ENCODE data around the gene C6orf47. TPM values are rescaled to one million over a fixed set of nuclear protein-coding genes. Genes with fewer than 3 reads are reported as not detected.

C6orf47 gene
- total and polyA plus RNA-seq, 9 donors = 13.7 to 18.9 (median 14.8) TPM

DNA sequence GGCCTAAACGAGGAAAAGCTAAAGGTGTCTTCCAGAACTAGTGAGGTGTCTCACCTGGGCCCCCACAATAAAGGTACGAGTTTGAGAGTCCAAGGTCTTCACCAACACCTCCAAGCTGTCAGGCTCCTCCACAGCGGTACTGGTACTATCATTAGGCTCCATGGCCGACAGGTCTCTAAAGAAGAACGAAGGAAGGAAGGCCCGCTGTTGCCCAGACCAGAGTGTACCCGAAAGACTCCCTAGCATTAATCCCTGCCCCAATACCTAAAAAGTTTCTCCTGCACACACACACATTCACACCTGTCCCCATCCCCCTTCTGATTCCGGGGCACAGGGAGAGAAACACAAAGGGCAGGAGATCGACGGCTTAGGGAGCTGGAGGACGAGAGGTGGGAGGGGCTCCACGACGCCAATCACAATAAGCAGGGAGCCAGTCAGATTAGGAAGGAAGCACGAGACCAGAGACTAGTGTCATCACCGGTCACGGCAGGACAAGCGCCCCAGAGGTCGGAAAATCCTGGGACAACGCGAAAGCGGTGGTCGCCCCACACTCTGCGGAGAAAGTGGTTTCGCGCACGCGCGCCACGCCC is 8.9 kb downstream of the C6orf47 start:
- Histone ChIP-seq H3K4me1 (ENCODE audit: control insufficient read depth, insufficient read depth, low read length) (peaks cover 17% of the 10 kb centered on the region), H3K27me3 (ENCODE audit: control insufficient read depth, insufficient read depth, low read length) (no peaks in the 10 kb centered on the region), H3K36me3 (ENCODE audit: control insufficient read depth, insufficient read depth, low read length) (peaks cover 41% of the 10 kb centered on the region), H3K27ac (ENCODE audit: low read length) (peak overlapping the region; percentile 100), H3K9me3 (replicated peaks; ENCODE audit: control insufficient read depth, low read depth, low read length) (no peaks in the 10 kb centered on the region), H3K4me3 (ENCODE audit: low read length) (peak overlapping the region; percentile 94)
- peak; percentile 93 for DNase-seq
- WGBS (ENCODE audit: insufficient coverage) = 0% methylated on average over 24 of the region's 29 CpGs

GRCh38 chr6:31645325-31645724 is 15.3 kb downstream of the C6orf47 start:
- H3K27ac ChIP-seq (ENCODE audit: low read length) = no peak overlapping the region
- 96% methylated on average over 8 of the region's 9 CpGs for WGBS (ENCODE audit: insufficient coverage)
- no peaks in the 10 kb centered on the region for H3K4me1 ChIP-seq (ENCODE audit: control insufficient read depth, insufficient read depth, low read length)
- H3K9me3 ChIP-seq (replicated peaks; ENCODE audit: control insufficient read depth, low read depth, low read length) = no peaks in the 10 kb centered on the region
- no peak overlapping the region for H3K4me3 ChIP-seq (ENCODE audit: low read length)
- DNase-seq = no peak
- no peaks in the 10 kb centered on the region for H3K27me3 ChIP-seq (ENCODE audit: control insufficient read depth, insufficient read depth, low read length)
- H3K36me3 ChIP-seq (ENCODE audit: control insufficient read depth, insufficient read depth, low read length) = peaks cover 89% of the 10 kb centered on the region

DNA sequence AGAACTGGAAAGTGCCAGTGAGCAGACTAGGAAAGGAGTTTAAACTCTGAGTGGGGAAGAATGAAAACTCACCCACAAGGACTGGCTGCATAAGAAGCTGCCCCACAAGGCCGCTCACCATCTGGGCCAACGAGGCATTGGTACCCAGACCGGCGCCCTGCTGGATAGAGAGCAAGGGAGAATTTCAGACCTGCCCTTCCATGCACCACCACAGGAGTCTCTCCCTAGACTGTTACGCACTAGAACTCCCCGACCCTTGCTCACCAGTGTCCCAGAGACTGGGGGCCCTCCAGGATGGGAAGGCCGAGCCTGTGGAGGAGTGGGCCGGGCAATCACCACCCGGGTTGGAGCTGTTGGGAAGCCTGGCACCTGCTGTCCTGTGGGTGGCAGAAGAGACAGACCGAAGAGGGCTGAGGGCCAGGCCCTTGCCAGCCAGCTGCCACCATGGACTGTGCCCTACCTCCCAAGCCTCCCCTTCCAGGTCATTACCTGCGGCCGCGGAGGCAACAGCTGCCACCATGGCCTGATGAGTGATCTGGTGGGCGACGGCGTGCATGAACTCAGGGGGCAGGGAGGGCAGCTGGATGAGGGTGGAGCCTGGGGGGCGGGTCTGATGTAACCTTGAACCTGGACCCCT is 16.6 kb downstream of the C6orf47 start:
- Histone ChIP-seq H3K4me1 (ENCODE audit: control insufficient read depth, insufficient read depth, low read length) (peaks cover 4% of the 10 kb centered on the region), H3K9me3 (replicated peaks; ENCODE audit: control insufficient read depth, low read depth, low read length) (no peaks in the 10 kb centered on the region), H3K27ac (ENCODE audit: low read length) (no peak overlapping the region), H3K36me3 (ENCODE audit: control insufficient read depth, insufficient read depth, low read length) (peaks cover 93% of the 10 kb centered on the region), H3K27me3 (ENCODE audit: control insufficient read depth, insufficient read depth, low read length) (no peaks in the 10 kb centered on the region), H3K4me3 (ENCODE audit: low read length) (no peak overlapping the region)
- WGBS (ENCODE audit: insufficient coverage) = 96% methylated on average over 10 of the region's 17 CpGs
- DNase-seq = no peak

DNA sequence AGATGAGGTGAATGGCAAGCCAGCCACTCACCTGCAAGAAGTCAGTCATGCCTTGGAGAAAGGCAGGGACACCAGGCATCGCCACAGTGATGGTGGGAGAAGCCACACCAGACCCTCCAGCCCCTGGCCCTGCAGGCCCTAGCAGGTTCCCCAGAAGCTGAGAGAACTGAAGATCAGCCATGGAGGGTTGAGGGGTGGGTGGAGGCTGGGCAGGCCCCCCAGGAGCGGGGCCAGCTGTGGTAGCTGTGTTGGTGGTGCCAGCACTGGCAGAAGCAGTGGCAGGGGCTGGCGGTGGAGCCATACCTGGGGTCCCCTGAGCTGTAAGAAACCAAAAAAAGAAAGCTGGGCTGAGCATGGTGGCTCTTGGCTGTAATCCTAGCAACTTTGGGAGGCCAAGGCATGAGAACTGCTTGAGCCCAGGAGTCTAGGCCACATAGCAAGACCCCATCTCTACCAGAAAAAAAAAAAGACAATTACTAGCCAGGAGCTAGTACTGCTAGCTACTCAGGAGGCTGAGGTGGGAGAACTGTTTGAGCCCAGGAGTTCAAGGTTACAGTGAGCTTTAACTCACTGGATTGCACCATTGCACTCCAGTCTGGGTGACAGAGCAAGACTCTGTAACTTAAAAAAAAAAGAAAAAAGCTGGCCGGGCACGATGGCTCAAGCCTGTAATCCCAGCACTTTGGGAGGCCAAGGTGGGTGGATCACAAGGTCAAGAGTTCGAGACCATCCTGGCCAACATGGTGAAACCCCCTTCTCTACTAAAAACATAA is 17.6 kb downstream of the C6orf47 start:
- Histone ChIP-seq H3K36me3 (ENCODE audit: control insufficient read depth, insufficient read depth, low read length) (peaks cover 88% of the 10 kb centered on the region), H3K27ac (ENCODE audit: low read length) (no peak overlapping the region), H3K27me3 (ENCODE audit: control insufficient read depth, insufficient read depth, low read length) (no peaks in the 10 kb centered on the region), H3K4me1 (ENCODE audit: control insufficient read depth, insufficient read depth, low read length) (peaks cover 4% of the 10 kb centered on the region), H3K9me3 (replicated peaks; ENCODE audit: control insufficient read depth, low read depth, low read length) (no peaks in the 10 kb centered on the region), H3K4me3 (ENCODE audit: low read length) (no peak overlapping the region)
- no peak for DNase-seq
- WGBS (ENCODE audit: insufficient coverage) = 95% methylated on average over 2 of the region's 6 CpGs

- H3K36me3 ChIP-seq (ENCODE audit: control insufficient read depth, insufficient read depth, low read length) = peaks cover 90% of the 10 kb centered on the region
- H3K27ac ChIP-seq (ENCODE audit: low read length) = no peak overlapping the region
- H3K4me1 ChIP-seq (ENCODE audit: control insufficient read depth, insufficient read depth, low read length) = peaks cover 12% of the 10 kb centered on the region
- no peaks in the 10 kb centered on the region for H3K9me3 ChIP-seq (replicated peaks; ENCODE audit: control insufficient read depth, low read depth, low read length)
- no peak overlapping the region for H3K4me3 ChIP-seq (ENCODE audit: low read length)
- WGBS (ENCODE audit: insufficient coverage) = no CpG with 5 or more reads among the region's 4 CpGs
- H3K27me3 ChIP-seq (ENCODE audit: control insufficient read depth, insufficient read depth, low read length) = no peaks in the 10 kb centered on the region
- no peak for DNase-seq
These were observed 19.2 kb downstream of the C6orf47 start for GRCh38 chr6:31641370-31641769.

DNA sequence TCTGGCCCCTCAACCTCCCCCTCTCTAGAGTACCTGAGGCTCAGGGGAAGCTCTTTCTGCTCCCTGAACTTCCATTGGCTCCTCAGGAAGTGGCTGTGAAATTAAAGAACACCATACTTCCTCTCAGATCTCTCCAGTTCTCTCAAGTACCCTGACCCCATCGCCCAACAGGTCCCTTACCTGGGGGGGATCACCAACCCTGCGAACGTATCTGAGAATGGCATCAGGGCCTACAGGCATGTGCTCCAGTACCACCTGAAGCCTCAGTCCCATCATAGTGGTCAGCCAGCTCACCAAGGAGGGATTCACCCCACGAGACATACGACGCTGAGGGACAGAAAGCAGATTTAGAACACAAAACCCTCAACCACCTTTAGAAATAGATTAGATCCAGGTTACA is 20.0 kb downstream of the C6orf47 start:
- H3K36me3 ChIP-seq (ENCODE audit: control insufficient read depth, insufficient read depth, low read length) = peaks cover 90% of the 10 kb centered on the region
- no peaks in the 10 kb centered on the region for H3K27me3 ChIP-seq (ENCODE audit: control insufficient read depth, insufficient read depth, low read length)
- no peak for DNase-seq
- WGBS (ENCODE audit: insufficient coverage) = 89% methylated on average over 3 of the region's 6 CpGs
- H3K4me3 ChIP-seq (ENCODE audit: low read length) = no peak overlapping the region
- H3K4me1 ChIP-seq (ENCODE audit: control insufficient read depth, insufficient read depth, low read length) = peaks cover 12% of the 10 kb centered on the region
- no peak overlapping the region for H3K27ac ChIP-seq (ENCODE audit: low read length)
- no peaks in the 10 kb centered on the region for H3K9me3 ChIP-seq (replicated peaks; ENCODE audit: control insufficient read depth, low read depth, low read length)

- H3K4me3 ChIP-seq (ENCODE audit: low read length) = no peak overlapping the region
- DNase-seq = no peak
- peaks cover 12% of the 10 kb centered on the region for H3K4me1 ChIP-seq (ENCODE audit: control insufficient read depth, insufficient read depth, low read length)
- H3K36me3 ChIP-seq (ENCODE audit: control insufficient read depth, insufficient read depth, low read length) = peaks cover 92% of the 10 kb centered on the region
- no peaks in the 10 kb centered on the region for H3K9me3 ChIP-seq (replicated peaks; ENCODE audit: control insufficient read depth, low read depth, low read length)
- no peaks in the 10 kb centered on the region for H3K27me3 ChIP-seq (ENCODE audit: control insufficient read depth, insufficient read depth, low read length)
- no CpG with 5 or more reads among the region's 10 CpGs for WGBS (ENCODE audit: insufficient coverage)
- H3K27ac ChIP-seq (ENCODE audit: low read length) = peak overlapping the region; percentile 13
These were observed 21.1 kb downstream of the C6orf47 start for GRCh38 chr6:31639449-31639861.

GRCh38 chr6:31639043-31639442 is 21.5 kb downstream of the C6orf47 start:
- 96% methylated on average over 3 of the region's 9 CpGs for WGBS (ENCODE audit: insufficient coverage)
- no peak for DNase-seq
- no peak overlapping the region for H3K4me3 ChIP-seq (ENCODE audit: low read length)
- H3K27me3 ChIP-seq (ENCODE audit: control insufficient read depth, insufficient read depth, low read length) = no peaks in the 10 kb centered on the region
- H3K27ac ChIP-seq (ENCODE audit: low read length) = no peak overlapping the region
- peaks cover 12% of the 10 kb centered on the region for H3K4me1 ChIP-seq (ENCODE audit: control insufficient read depth, insufficient read depth, low read length)
- H3K36me3 ChIP-seq (ENCODE audit: control insufficient read depth, insufficient read depth, low read length) = peaks cover 92% of the 10 kb centered on the region
- H3K9me3 ChIP-seq (replicated peaks; ENCODE audit: control insufficient read depth, low read depth, low read length) = no peaks in the 10 kb centered on the region

DNA sequence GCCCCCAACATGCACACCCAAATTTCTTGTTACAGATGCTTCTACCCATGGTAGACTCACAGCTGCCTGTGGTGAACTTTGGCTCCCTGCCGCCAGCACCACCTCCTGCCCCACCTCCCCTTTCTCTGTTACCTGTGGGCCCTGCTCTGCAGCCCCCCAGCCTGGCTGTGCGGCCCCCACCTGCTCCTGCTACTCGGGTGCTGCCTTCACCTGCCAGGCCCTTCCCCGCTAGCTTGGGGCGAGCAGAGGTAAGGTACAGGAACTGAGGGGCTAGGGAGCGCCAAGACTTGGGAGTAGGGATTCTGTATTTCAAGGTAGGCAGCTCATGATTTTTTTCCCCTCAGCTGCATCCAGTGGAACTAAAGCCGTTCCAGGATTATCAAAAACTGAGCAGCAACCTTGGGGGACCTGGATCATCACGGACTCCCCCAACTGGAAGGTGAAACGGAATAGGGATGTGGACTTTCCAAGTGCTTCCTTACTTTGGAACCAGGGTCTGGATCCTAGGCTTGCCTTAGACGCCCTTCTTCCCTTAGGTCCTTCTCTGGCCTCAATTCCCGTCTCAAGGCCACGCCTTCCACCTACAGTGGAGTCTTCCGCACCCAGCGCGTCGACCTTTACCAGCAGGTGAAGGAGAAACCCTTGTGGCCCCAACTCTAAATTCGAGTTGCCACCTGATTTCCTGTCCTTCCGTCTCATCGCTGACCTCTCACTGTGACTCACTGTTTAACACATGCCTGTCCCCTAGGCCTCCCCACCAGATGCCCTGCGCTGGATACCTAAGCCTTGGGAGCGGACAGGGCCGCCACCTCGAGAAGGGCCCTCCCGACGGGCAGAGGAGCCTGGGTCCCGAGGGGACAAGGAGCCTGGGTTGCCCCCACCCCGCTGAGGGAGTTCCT is 23.6 kb downstream of the C6orf47 start:
- DNase-seq = no peak
- Histone ChIP-seq H3K4me1 (ENCODE audit: control insufficient read depth, insufficient read depth, low read length) (peaks cover 12% of the 10 kb centered on the region), H3K36me3 (ENCODE audit: control insufficient read depth, insufficient read depth, low read length) (peaks cover 93% of the 10 kb centered on the region), H3K27me3 (ENCODE audit: control insufficient read depth, insufficient read depth, low read length) (no peaks in the 10 kb centered on the region), H3K9me3 (replicated peaks; ENCODE audit: control insufficient read depth, low read depth, low read length) (no peaks in the 10 kb centered on the region), H3K4me3 (ENCODE audit: low read length) (no peak overlapping the region), H3K27ac (ENCODE audit: low read length) (no peak overlapping the region)
- whole genome bisulfite sequencing (ENCODE audit: insufficient coverage) = 76% methylated on average over 17 of the region's 27 CpGs
